HG02798 (cell line): Measurements from ENCODE around the gene NADSYN1.

Source experiments
- ATAC-seq: cut with Tn5 transposase; IDR thresholded peaks from one replicate; pipeline ENCODE4 v1.9.1; 2021; ENCODE audit warnings: mild to moderate bottlenecking; ENCODE audit not compliant: unreplicated experiment, poor library complexity

Gene NADSYN1

DNA sequence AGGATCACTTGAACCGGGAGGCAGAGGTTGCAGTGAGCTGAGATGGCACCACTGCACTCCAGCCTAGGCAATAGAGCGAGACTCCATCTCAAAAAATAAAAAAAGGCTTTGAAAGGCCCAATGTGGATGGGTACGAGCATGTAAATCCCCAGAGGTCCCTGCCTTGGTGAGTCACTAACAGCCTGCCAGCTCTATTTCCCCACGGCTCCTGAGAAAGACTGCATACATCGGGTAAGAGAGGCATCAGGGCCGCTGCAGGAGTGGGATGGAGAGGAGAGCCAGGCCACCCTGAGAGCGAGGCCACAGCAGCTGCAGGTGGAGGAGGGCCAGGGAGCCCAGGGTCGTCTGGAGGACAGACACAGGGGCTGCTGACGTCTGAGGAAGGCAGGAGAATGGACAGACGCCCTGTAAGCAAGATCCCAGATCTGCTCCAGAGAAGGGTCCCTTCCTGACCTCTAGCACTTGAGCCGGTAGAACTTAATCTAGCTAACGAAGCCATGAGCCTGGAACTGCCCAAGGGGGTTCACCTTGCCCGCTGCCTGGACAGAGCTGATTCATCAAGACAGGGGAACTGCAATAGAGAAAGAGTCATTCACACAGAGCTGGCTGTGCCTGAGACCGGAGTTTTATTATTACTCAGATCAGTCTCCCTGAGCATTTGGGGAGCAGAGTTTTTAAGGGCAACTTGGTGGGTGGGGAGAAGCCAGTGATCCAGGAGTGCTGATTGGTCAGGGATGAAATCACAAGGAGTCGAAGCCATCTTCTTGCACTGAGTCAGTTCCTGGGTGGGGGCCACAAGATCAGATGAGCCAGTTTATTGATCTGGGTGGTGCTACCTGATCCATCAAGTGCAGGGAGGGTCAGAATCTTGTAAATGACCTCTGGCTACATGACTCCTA lies 90.1 kb downstream of the NADSYN1 start:
- no peak for ATAC-seq

DNA sequence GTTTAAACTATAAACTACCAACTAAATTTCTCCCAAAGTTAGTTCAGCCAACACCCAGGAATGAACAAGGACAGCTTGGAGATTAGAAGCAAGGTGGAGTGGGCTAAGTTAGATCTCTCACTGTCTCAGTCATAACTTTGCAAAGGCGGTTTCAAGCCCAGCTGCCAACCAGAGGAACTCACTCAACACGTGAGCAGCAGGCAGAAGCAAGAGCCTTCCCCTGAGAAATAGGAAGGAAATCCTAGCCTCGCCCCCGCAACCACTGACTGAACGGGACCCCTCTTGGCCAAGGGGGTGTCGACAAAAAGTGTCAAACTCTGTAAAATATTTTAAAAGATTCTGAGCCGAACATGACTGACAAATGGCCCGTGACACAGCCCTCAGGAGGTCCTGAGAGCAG lies 90.9 kb downstream of the NADSYN1 start:
- no peak for ATAC-seq

DNA sequence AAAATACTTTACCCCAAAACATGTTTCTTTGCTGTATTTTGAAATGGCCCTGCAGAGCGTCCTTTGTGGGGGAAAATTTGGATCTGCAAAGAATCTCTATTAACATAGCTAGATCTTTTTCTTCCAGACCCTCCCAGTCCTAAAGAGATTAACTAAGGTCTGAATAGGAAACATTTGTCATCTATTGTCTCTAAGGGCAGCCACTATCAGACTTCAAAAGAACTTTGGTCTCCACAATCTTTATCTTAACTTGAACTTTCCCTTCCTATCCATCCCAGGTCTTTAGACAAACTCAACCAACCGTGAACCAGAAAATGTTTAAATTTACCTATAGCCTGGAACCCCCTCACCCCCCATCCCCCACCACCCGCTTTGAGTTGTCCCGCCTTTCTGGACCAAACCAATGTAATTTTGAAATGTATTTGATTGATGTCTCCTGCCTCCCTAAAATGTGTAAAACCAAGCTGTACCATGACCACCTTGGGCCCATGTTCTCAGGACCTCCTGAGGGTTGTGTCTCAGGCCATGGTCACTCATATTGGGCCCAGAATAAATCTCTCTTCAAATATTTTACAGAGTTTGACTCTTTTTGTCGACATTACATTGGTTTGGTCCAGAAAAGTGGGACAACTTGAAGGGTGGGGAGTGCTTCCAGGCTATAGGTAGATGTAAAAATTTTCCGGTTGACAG lies 91.7 kb downstream of the NADSYN1 start:
- no peak for ATAC-seq

DNA sequence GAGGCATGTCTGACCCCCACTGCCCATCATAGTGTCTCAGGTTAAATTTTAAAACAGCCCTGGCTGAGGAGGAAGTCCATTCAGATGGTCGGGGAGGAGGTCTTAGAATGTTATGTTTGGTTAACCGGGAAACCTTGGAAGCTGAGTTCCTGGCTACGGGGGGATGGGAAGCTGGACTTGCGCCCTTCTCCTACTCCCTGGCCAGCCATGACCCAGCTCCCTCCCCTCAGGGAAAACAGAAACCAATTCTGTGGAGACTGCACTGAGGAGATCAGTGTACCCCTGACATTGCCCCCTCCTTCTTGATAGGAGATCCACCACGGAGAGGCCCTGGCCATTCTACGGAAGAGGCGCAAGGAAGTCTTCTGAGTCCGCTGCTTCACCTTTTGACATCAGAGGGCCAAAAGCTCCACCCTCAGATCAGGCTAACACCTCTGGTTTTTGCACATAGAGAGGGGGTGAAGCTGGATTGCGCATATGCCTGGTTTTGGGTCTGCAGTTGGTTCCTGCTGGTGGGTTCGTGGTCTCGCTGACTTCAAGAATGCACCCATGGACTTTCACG lies 92.5 kb downstream of the NADSYN1 start:
- ATAC-seq: no peak

DNA sequence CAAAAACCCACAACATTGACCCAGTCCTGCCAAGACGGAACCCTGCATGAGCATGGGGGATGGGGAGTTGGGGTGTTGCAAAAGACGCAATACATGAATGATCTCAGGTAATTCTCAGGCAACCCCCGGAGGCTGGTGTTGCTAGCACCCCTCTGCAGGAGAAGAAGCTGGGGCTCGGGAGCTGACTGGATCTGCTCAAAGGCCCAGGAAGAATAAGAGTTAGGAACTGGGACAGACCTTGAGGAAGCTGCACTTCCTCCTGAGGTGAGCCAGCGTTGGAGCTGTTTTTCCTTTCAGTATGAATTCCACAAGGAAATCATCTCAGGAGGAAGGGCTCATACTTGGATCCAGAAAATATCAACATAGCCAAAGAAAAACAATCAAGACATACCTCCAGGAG lies 95.1 kb downstream of the NADSYN1 start, which contains the start of gene KRTAP5-9:
Gene KRTAP5-9 (plus strand): TSS at position 301 of the 400 bp plus-strand sequence. CDS start 238 bp downstream, outside the sequence.
- ATAC-seq: no peak

DNA sequence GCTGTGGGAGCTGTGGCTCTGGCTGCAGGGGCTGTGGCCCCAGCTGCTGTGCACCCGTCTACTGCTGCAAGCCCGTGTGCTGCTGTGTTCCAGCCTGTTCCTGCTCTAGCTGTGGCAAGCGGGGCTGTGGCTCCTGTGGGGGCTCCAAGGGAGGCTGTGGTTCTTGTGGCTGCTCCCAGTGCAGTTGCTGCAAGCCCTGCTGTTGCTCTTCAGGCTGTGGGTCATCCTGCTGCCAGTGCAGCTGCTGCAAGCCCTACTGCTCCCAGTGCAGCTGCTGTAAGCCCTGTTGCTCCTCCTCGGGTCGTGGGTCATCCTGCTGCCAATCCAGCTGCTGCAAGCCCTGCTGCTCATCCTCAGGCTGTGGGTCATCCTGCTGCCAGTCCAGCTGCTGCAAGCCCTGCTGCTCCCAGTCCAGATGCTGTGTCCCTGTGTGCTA lies 95.7 kb downstream of the NADSYN1 start:
- no peak for ATAC-seq
